ENCODE data around the gene CCR9.

- TF ChIP-seq CTCF (IDR thresholded peaks at IDR 0.05) (no peak), POLR2A (IDR thresholded peaks at IDR 0.05) (no peak)
These were observed 55.9 kb downstream of the CCR9 start for GRCh38 chr3:45942051-45942825.
